PFSK-1 (cell line): ENCODE data around the gene CNEP1R1.

ENCODE experiments used
- FOXP2 ChIP-seq: optimal IDR thresholded peaks from 2 replicates; pipeline ENCODE3; 2011; ENCODE audit warnings: borderline replicate concordance, control low read depth, inconsistent platforms; ENCODE audit not compliant: insufficient read depth; ENCODE audit errors: extremely low read length, extremely low read depth
- POLR2AphosphoS5 ChIP-seq: IDR thresholded peaks from 2 replicates; pipeline ENCODE4 v1.6.1; 2012; ENCODE audit warnings: low read depth, mild to moderate bottlenecking, control low read depth, low read length, moderate library complexity
- SIN3A ChIP-seq: IDR thresholded peaks from 2 replicates; pipeline ENCODE4 v1.6.1; 2012; ENCODE audit warnings: mild to moderate bottlenecking, low read length, moderate library complexity, borderline replicate concordance; ENCODE audit not compliant: insufficient read depth
- TAF1 ChIP-seq: IDR thresholded peaks from 2 replicates; pipeline ENCODE4 v1.6.1; 2012; ENCODE audit warnings: low read length, control low read depth, borderline replicate concordance; ENCODE audit not compliant: insufficient read depth
- TF ChIP-seq, protein P1 (sequence below), 2 experiments: IDR thresholded peaks; 2 replicates each; pipeline versions ENCODE4 v1.6.1 to v1.8.0; 2011 to 2012; ENCODE audit warnings: low read depth in 2 of 2, low read length in 2 of 2, control low read depth in 1 of 2, inconsistent platforms in 1 of 2, mild to moderate bottlenecking in 1 of 2, moderate library complexity in 1 of 2; ENCODE audit not compliant: insufficient read depth in 1 of 2

CNEP1R1 gene

DNA sequence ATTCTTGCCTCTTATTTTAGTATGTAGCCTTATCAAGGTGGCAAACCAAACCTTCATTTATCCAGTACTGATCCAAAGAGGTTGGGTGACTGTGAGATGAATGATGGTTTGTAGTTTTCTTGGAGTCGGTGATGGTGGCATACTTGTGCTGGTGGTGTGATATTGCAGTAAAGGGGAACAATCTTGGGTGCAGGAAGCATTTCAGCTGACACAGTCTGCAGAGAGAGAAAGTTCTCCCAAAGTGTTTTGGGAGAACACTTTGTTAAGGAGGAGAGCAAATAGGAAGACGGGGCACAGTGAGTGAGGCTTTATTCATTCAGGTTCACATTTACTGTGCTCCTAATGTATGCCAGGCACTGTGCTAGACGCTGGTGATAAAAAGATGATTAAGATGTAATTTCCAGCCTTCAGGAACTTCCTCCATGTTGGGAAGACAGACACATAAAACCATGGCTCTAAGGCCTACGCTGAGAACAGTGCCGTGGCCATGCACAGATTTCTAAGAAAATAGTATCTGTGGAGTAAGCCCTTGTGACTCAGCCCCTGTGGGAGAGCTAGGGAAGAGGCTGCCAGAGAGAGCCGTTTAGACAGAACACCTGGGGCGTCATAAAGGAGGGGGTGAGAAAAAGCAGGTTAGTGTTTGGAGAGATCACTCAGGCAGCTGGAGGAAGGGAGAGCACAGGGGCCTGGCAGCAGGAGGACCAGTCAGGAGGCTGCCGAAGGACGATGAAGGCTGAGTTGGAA, 54.5 kb downstream of the CNEP1R1 start:
- TF ChIP-seq FOXP2, result no peak
- no peak for TF ChIP-seq SIN3A
- TF ChIP-seq, protein P1, sequence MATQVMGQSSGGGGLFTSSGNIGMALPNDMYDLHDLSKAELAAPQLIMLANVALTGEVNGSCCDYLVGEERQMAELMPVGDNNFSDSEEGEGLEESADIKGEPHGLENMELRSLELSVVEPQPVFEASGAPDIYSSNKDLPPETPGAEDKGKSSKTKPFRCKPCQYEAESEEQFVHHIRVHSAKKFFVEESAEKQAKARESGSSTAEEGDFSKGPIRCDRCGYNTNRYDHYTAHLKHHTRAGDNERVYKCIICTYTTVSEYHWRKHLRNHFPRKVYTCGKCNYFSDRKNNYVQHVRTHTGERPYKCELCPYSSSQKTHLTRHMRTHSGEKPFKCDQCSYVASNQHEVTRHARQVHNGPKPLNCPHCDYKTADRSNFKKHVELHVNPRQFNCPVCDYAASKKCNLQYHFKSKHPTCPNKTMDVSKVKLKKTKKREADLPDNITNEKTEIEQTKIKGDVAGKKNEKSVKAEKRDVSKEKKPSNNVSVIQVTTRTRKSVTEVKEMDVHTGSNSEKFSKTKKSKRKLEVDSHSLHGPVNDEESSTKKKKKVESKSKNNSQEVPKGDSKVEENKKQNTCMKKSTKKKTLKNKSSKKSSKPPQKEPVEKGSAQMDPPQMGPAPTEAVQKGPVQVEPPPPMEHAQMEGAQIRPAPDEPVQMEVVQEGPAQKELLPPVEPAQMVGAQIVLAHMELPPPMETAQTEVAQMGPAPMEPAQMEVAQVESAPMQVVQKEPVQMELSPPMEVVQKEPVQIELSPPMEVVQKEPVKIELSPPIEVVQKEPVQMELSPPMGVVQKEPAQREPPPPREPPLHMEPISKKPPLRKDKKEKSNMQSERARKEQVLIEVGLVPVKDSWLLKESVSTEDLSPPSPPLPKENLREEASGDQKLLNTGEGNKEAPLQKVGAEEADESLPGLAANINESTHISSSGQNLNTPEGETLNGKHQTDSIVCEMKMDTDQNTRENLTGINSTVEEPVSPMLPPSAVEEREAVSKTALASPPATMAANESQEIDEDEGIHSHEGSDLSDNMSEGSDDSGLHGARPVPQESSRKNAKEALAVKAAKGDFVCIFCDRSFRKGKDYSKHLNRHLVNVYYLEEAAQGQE (IDR thresholded peaks at IDR 0.05; ENCODE audit: insufficient read depth in 1 of 2, low read depth in 2 of 2, low read length in 2 of 2), result no peak
- no peak for TF ChIP-seq TAF1
- no peak for TF ChIP-seq POLR2AphosphoS5

DNA sequence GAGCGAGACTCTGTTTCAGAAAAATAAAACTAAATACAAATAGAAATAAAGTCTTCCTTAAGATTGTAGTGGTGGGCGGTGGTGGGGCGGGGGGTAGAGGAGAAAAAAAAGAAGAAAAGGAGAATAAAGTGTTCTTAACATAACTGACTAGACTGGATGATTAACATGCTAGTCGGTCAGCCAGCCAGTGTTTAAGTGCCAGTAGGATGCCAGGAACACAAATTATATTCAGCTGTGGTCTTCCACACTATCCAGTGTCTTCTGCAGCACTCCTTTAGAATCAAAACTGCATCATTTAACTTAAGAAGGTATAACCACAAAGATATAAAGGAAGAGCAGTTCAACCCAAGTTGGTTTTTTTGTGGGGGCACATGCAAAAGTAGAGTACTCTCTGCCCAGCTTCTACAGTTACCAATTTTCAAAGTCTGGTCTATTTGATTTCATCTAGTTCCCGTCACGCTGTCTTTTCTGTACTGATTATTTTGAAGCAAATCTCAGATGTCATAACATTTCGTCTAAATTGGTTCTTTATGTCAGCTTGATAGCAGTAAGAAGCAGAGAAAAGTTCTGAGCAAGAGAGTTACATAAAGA, 56.5 kb downstream of the CNEP1R1 start:
- TF ChIP-seq TAF1 (no peak), FOXP2 (no peak), SIN3A (no peak), POLR2AphosphoS5 (no peak)
- TF ChIP-seq, protein P1 (IDR thresholded peaks at IDR 0.05; ENCODE audit: insufficient read depth in 1 of 2, low read depth in 2 of 2, low read length in 2 of 2), result no peak

DNA sequence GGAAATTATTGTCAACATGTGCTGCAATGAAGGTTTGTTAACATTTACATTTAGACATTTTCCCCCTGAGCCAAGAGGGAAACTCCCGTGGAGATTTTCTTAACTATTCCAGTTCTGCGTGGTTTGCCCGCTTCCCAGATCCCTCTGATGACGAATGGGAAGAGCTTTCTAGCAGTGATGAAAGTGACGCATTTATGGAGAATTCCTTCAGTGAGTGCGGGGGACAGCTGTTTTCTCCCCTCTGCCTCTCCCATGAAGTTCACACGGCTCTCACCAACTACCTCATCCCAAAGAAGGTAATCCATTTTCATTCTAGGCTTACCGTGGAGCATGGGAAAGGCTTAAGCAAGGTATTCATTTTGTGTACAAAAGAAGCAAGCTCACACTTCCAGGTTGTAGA, 59.0 kb downstream of the CNEP1R1 start:
- no peak for TF ChIP-seq SIN3A
- TF ChIP-seq POLR2AphosphoS5, result no peak
- TF ChIP-seq, protein P1 (IDR thresholded peaks at IDR 0.05; ENCODE audit: insufficient read depth in 1 of 2, low read depth in 2 of 2, low read length in 2 of 2), result no peak
- no peak for TF ChIP-seq FOXP2
- no peak for TF ChIP-seq TAF1

DNA sequence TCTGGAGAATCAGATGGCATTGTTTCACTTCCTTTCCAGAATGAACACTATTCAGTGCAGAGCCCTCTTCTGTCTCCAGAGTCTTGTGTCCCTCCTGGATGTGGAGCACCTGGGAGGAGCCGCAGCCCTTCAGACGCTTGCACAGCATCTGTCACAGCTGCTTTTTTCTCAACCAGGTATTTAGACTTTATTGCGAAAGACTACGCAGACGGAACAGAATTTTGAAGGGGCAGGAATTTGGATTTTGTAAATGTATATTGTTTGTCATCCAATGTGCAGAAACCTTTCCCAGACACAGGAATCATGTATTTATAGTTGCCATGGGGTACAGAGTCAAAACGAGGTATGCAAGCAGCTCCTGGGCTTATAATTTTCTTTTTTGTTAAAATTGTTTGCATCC, 61.2 kb downstream of the CNEP1R1 start:
- TF ChIP-seq POLR2AphosphoS5 (no peak), SIN3A (no peak)
- TF ChIP-seq, protein P1 (IDR thresholded peaks at IDR 0.05; ENCODE audit: insufficient read depth in 1 of 2, low read depth in 2 of 2, low read length in 2 of 2), result no peak
